CD14-positive monocyte (primary cell): ENCODE results near the gene SPATS2L. TPM values are rescaled to one million over a fixed set of nuclear protein-coding genes. Genes with fewer than 3 reads are reported as not detected.

Source experiments
- DNase-seq, 3 donors: peaks; one replicate each; pipeline ENCODE4 v3.0.0-alpha.2; 2011 to 2022
- H2AFZ ChIP-seq: 2 replicates; pipeline ENCODE4 v1.6.0; 2012; ENCODE audit warnings: mild to moderate bottlenecking, low read depth, low read length, inconsistent platforms; ENCODE audit not compliant: insufficient read depth, poor library complexity, severe bottlenecking
- H3K27ac ChIP-seq, 2 donors: 1 replicate in 1 of 2; 2 replicates in 1 of 2; pipeline ENCODE4 v1.5.1; 2012 to 2013; ENCODE audit warnings: low read length in 2 of 2, control low read depth in 1 of 2, inconsistent platforms in 1 of 2, low read depth in 1 of 2, mild to moderate bottlenecking in 1 of 2
- H3K27me3 ChIP-seq, 2 donors: one replicate each; pipeline versions ENCODE4 v1.6.0 to v1.6.1; 2011 to 2013; ENCODE audit warnings: low read length in 2 of 2; ENCODE audit not compliant: control insufficient read depth in 2 of 2, insufficient read depth in 2 of 2
- H3K36me3 ChIP-seq, 2 donors: replicated peaks in 1 of 2; 1 replicate in 1 of 2; 2 replicates in 1 of 2; pipeline versions ENCODE4 v1.5.1 to v1.6.1; 2012 to 2013; ENCODE audit warnings: low read length in 2 of 2, control low read depth in 1 of 2, inconsistent platforms in 1 of 2, mild to moderate bottlenecking in 1 of 2; ENCODE audit not compliant: insufficient read depth in 2 of 2, control insufficient read depth in 1 of 2
- H3K4me1 ChIP-seq, 2 donors: 1 replicate in 1 of 2; 2 replicates in 1 of 2; pipeline versions ENCODE4 v1.5.1 to v1.6.1; 2012 to 2013; ENCODE audit warnings: low read length in 2 of 2, control low read depth in 1 of 2, inconsistent platforms in 1 of 2, mild to moderate bottlenecking in 1 of 2, moderate library complexity in 1 of 2; ENCODE audit not compliant: insufficient read depth in 2 of 2, control insufficient read depth in 1 of 2
- H3K4me2 ChIP-seq: replicated peaks from 2 replicates; pipeline ENCODE3; 2012; ENCODE audit warnings: low read length, moderate library complexity, mild to moderate bottlenecking; ENCODE audit not compliant: poor library complexity, severe bottlenecking; ENCODE audit errors: extremely low read depth
- H3K4me3 ChIP-seq, 3 experiments: fragments of 200-600 bp in 1 of 3; sonication (generic) in 1 of 3; replicated peaks in 1 of 3; 1 replicate in 2 of 3; 2 replicates in 1 of 3; pipeline ENCODE4 v1.5.1; 2011 to 2013; ENCODE audit warnings: low read length in 3 of 3, mild to moderate bottlenecking in 3 of 3, control low read depth in 2 of 3, low read depth in 2 of 3, inconsistent platforms in 1 of 3, moderate library complexity in 1 of 3
- H3K79me2 ChIP-seq: 2 replicates; pipeline ENCODE4 v1.6.0; 2012; ENCODE audit warnings: mild to moderate bottlenecking, control low read depth, inconsistent platforms, low read length, moderate library complexity; ENCODE audit not compliant: insufficient read depth
- H3K9ac ChIP-seq: 2 replicates; pipeline ENCODE4 v1.6.0; 2017; ENCODE audit warnings: low read length, mild to moderate bottlenecking; ENCODE audit not compliant: insufficient read depth, poor library complexity, severe bottlenecking
- H3K9me3 ChIP-seq, 2 donors: replicated peaks in 1 of 2; 1 replicate in 1 of 2; 2 replicates in 1 of 2; pipeline versions ENCODE4 v1.5.1 to v1.6.1; 2012 to 2013; ENCODE audit warnings: low read length in 2 of 2, control low read depth in 1 of 2; ENCODE audit not compliant: control insufficient read depth in 1 of 2, insufficient read depth in 1 of 2
- H4K20me1 ChIP-seq: 2 replicates; pipeline ENCODE4 v1.6.0; 2012; ENCODE audit warnings: mild to moderate bottlenecking, low read length, control low read depth, moderate library complexity; ENCODE audit not compliant: insufficient read depth
- H3K27ac Mint-ChIP-seq, 7 donors: one replicate each; pipeline ENCODE4 v1.8.0; 2020; ENCODE audit warnings: mild to moderate bottlenecking in 7 of 7, mixed read lengths in 7 of 7, moderate library complexity in 6 of 7, inconsistent platforms in 2 of 7
- H3K27me3 Mint-ChIP-seq, 3 donors: one replicate each; pipeline ENCODE4 v1.8.0; 2021 to 2022; ENCODE audit warnings: low read depth in 3 of 3, mild to moderate bottlenecking in 3 of 3, mixed read lengths in 3 of 3, moderate library complexity in 3 of 3, inconsistent platforms in 1 of 3
- H3K36me3 Mint-ChIP-seq, 2 donors: one replicate each; pipeline ENCODE4 v1.8.0; 2020; ENCODE audit warnings: mixed read lengths in 2 of 2, inconsistent platforms in 1 of 2, mild to moderate bottlenecking in 1 of 2
- H3K4me1 Mint-ChIP-seq: one replicate; pipeline ENCODE4 v1.8.0; 2020; ENCODE audit warnings: mild to moderate bottlenecking, mixed read lengths
- H3K4me3 Mint-ChIP-seq, 2 donors: one replicate each; pipeline ENCODE4 v1.8.0; 2020; ENCODE audit warnings: mild to moderate bottlenecking in 2 of 2, mixed read lengths in 2 of 2, moderate library complexity in 1 of 2
- H3K9me3 Mint-ChIP-seq, 7 donors: one replicate each; pipeline ENCODE4 v1.8.0; 2020 to 2022; ENCODE audit warnings: mixed read lengths in 7 of 7, mild to moderate bottlenecking in 6 of 7, moderate library complexity in 6 of 7, inconsistent platforms in 2 of 7
- CTCF ChIP-seq: fragments of 200-600 bp; IDR thresholded peaks from one replicate; pipeline ENCODE4 v1.8.0; 2022; ENCODE audit warnings: antibody characterized with exemption, mild to moderate bottlenecking
- WGBS: methylation state at CpG from one replicate; pipeline ENCODE4 v1.1.5; 2013; ENCODE audit warnings: missing lambda C conversion rate; ENCODE audit not compliant: insufficient coverage; 5-methylcytosine and 5-hydroxymethylcytosine counted together
- intact Hi-C, 2 donors: fragments of 100-400 bp; cut with micrococcal nuclease; formaldehyde crosslinking; loops; one replicate each; pipeline versions ENCODE4 v1.15.0 to v1.15.1; 2023
- polyA plus RNA-seq, 3 donors: library from polyadenylated mRNA; depleted of rRNA in 1 of 3; unstranded in 2 of 3; stranded (reverse) in 1 of 3; fragments of 300-500 nt in 2 of 3; fragments of >200 nt in 1 of 3; fragmentation: Illumina TruSeq in 2 of 3; gene quantifications; 1 replicate in 2 of 3; 2 replicates in 1 of 3; pipeline ENCODE4 v1.2.3, GENCODE V29; 2012 to 2021

The SPATS2L gene
- polyA plus RNA-seq, 3 donors, result 2.7 to 5.2 (median 3.2) TPM

- intact Hi-C loops, result no loop called here
- Mint-ChIP-seq H3K4me3 (no peak overlapping the region), H3K4me1 (no peaks in the 10 kb centered on the region), H3K36me3 (peaks cover 25 to 32% of the 10 kb centered on the region in 2 donors), H3K27me3 (no peaks in the 10 kb centered on the region), H3K27ac (peak overlapping the region in 1 of 7 donors; percentile 21), H3K9me3 (no peaks in the 10 kb centered on the region)
- Histone ChIP-seq H3K4me2 (no peak overlapping the region), H3K4me3 (no peak overlapping the region), H3K9ac (no peak overlapping the region), H2AFZ (no peak overlapping the region), H3K36me3 (peaks cover 0 to 22% of the 10 kb centered on the region in 2 donors), H3K4me1 (no peaks in the 10 kb centered on the region), H3K27ac (no peak overlapping the region), H3K9me3 (no peaks in the 10 kb centered on the region), H4K20me1 (no peaks in the 10 kb centered on the region), H3K79me2 (no peaks in the 10 kb centered on the region), H3K27me3 (no peaks in the 10 kb centered on the region)
- no peak for DNase-seq
- no CpG with 5 or more reads among the region's 2 CpGs for WGBS
- TF ChIP-seq CTCF, result no peak
Observed at GRCh38 chr2:200422071-200422470, 115.6 kb downstream of the SPATS2L start.

- 100% methylated on average over 1 of the region's 7 CpGs for WGBS
- peak overlapping the region in 1 of 7 donors; percentile 21 for H3K27ac Mint-ChIP-seq
- intact Hi-C loops, result no loop called here
Observed at GRCh38 chr2:200422532-200423261, 116.2 kb downstream of the SPATS2L start.

More at GRCh38 chr2:200422532-200423261, 116.2 kb downstream of the SPATS2L start:
- H3K4me2 ChIP-seq, result no peak overlapping the region
- no peaks in the 10 kb centered on the region for H3K79me2 ChIP-seq
- no peak overlapping the region for H3K27ac ChIP-seq
- TF ChIP-seq CTCF, result no peak
- H3K27me3 ChIP-seq, result no peaks in the 10 kb centered on the region
- no peak for DNase-seq
- no peak overlapping the region for H3K9ac ChIP-seq
- H2AFZ ChIP-seq, result no peak overlapping the region
- H3K9me3 Mint-ChIP-seq, result no peaks in the 10 kb centered on the region
- H3K27me3 Mint-ChIP-seq, result no peaks in the 10 kb centered on the region
- H3K4me1 Mint-ChIP-seq, result no peaks in the 10 kb centered on the region
- H4K20me1 ChIP-seq, result no peaks in the 10 kb centered on the region
- peaks cover 21 to 29% of the 10 kb centered on the region in 2 donors for H3K36me3 Mint-ChIP-seq
- H3K4me3 Mint-ChIP-seq, result no peak overlapping the region
- H3K4me3 ChIP-seq, result no peak overlapping the region
- no peaks in the 10 kb centered on the region for H3K9me3 ChIP-seq
- H3K36me3 ChIP-seq, result peaks cover 0 to 21% of the 10 kb centered on the region in 2 donors
- H3K4me1 ChIP-seq, result no peaks in the 10 kb centered on the region
